Endothelial cell (in vitro differentiated cells): ENCODE results near the gene OR51T1. TPM values are rescaled to one million over a fixed set of nuclear protein-coding genes. Genes with fewer than 3 reads are reported as not detected.
"Not testable (repeated sequence)": the region's sequence is repeated elsewhere in the genome, so short reads cannot be mapped to it uniquely, and the experiment has no call there.

ENCODE experiments used
- DNase-seq: peaks from one replicate; pipeline ENCODE4 v3.0.0; 2021; ENCODE audit warnings: low spot score
- H3K27ac Mint-ChIP-seq: one replicate; pipeline ENCODE4 v1.8.0; 2021; ENCODE audit warnings: mixed read lengths, inconsistent platforms; ENCODE audit not compliant: unreplicated experiment
- H3K27me3 Mint-ChIP-seq: one replicate; pipeline ENCODE4 v1.8.0; 2021; ENCODE audit warnings: mild to moderate bottlenecking, moderate library complexity, mixed read lengths, inconsistent platforms; ENCODE audit not compliant: unreplicated experiment
- H3K36me3 Mint-ChIP-seq: one replicate; pipeline ENCODE4 v1.8.0; 2021; ENCODE audit warnings: mild to moderate bottlenecking, low read depth, mixed read lengths, inconsistent platforms; ENCODE audit not compliant: unreplicated experiment
- H3K4me1 Mint-ChIP-seq: one replicate; pipeline ENCODE4 v1.8.0; 2021; ENCODE audit warnings: mild to moderate bottlenecking, mixed read lengths, inconsistent platforms; ENCODE audit not compliant: unreplicated experiment
- H3K4me3 Mint-ChIP-seq: one replicate; pipeline ENCODE4 v1.8.0; 2021; ENCODE audit warnings: mild to moderate bottlenecking, mixed read lengths, inconsistent platforms; ENCODE audit not compliant: unreplicated experiment
- H3K9me3 Mint-ChIP-seq: one replicate; pipeline ENCODE4 v1.8.0; 2021; ENCODE audit warnings: mixed read lengths, inconsistent platforms; ENCODE audit not compliant: unreplicated experiment
- CTCF ChIP-seq: fragments of 200-600 bp; sonication (generic); IDR thresholded peaks from one replicate; pipeline ENCODE4 v1.5.0; 2021; ENCODE audit warnings: antibody characterized with exemption; ENCODE audit not compliant: unreplicated experiment
- long read RNA-seq: library from polyadenylated mRNA; unstranded; transcript quantifications from one replicate; pipeline ENCODE4 v2.0.0, GENCODE V29; 2020; ENCODE audit not compliant: unreplicated experiment
- total RNA-seq: library from RNA; stranded (reverse); fragmentation: NEBNext Ultra II Directional; extraction: Animal tissue kit (Norgen Biotek cat#: 25700); gene quantifications from one replicate; pipeline ENCODE4 v1.2.1, GENCODE V29; 2021; ENCODE audit not compliant: unreplicated experiment

Gene OR51T1
- total RNA-seq: not detected
- long read RNA-seq: 0 reads

GRCh38 chr11:4881860-4882500 lies at the start of gene OR51T1:
TSS of gene OR51T1 (plus strand) at chr11:4881900. CDS start at chr11:4881900, 0 bp downstream.
- no peak for TF ChIP-seq CTCF
- Mint-ChIP-seq H3K36me3 (no peaks in the 10 kb centered on the region), H3K4me1 (peaks cover 3% of the 10 kb centered on the region), H3K27ac (no peak within 1 kb of the TSS), H3K27me3 (no peaks in the 10 kb centered on the region), H3K4me3 (no peak within 1 kb of the TSS), H3K9me3 (no peaks in the 10 kb centered on the region)
- no peak for DNase-seq

- H3K4me3 Mint-ChIP-seq: no peak overlapping the region
- no peaks in the 10 kb centered on the region for H3K27me3 Mint-ChIP-seq
- no peak for TF ChIP-seq CTCF
- H3K4me1 Mint-ChIP-seq: no peaks in the 10 kb centered on the region
- no peak overlapping the region for H3K27ac Mint-ChIP-seq
- no peak for DNase-seq
- no peaks in the 10 kb centered on the region for H3K9me3 Mint-ChIP-seq
- H3K36me3 Mint-ChIP-seq: no peaks in the 10 kb centered on the region
Observed at GRCh38 chr11:4839851-4840549, 41.7 kb upstream of the OR51T1 start.

GRCh38 chr11:4848908-4849532 lies 32.7 kb upstream of the OR51T1 start, which contains the start of gene OR51S1:
TSS of gene OR51S1 (minus strand) at chr11:4849208. CDS start at chr11:4849208, 0 bp downstream.
- H3K36me3 Mint-ChIP-seq: peaks cover 4% of the 10 kb centered on the region
- H3K4me1 Mint-ChIP-seq: no peaks in the 10 kb centered on the region
- no peak for DNase-seq
- H3K4me3 Mint-ChIP-seq: no peak within 1 kb of the TSS
- no peak for TF ChIP-seq CTCF
- no peak within 1 kb of the TSS for H3K27ac Mint-ChIP-seq
- no peaks in the 10 kb centered on the region for H3K27me3 Mint-ChIP-seq
- no peaks in the 10 kb centered on the region for H3K9me3 Mint-ChIP-seq

GRCh38 chr11:4851033-4851432 lies 30.7 kb upstream of the OR51T1 start:
- no peak for TF ChIP-seq CTCF
- no peak overlapping the region for H3K4me3 Mint-ChIP-seq
- no peaks in the 10 kb centered on the region for H3K9me3 Mint-ChIP-seq
- H3K27me3 Mint-ChIP-seq: no peaks in the 10 kb centered on the region
- peak; percentile 8 for DNase-seq
- H3K36me3 Mint-ChIP-seq: peaks cover 4% of the 10 kb centered on the region
- H3K27ac Mint-ChIP-seq: no peak overlapping the region
- no peaks in the 10 kb centered on the region for H3K4me1 Mint-ChIP-seq

GRCh38 chr11:4854286-4854685 lies 27.4 kb upstream of the OR51T1 start:
- H3K27ac Mint-ChIP-seq, H3K4me3 Mint-ChIP-seq, H3K9me3 Mint-ChIP-seq, H3K4me1 Mint-ChIP-seq, DNase-seq, H3K36me3 Mint-ChIP-seq, H3K27me3 Mint-ChIP-seq: not testable (repeated sequence)
